HepG2 (cell line): Measurements from ENCODE around the gene EMILIN3. TPM values are rescaled to one million over a fixed set of nuclear protein-coding genes. Genes with fewer than 3 reads are reported as not detected.

Experiments used
- ARID4A ChIP-seq: sonication (generic); formaldehyde crosslinking; IDR thresholded peaks from 2 replicates; pipeline ENCODE4 v1.5.0; 2020; ENCODE audit warnings: mild to moderate bottlenecking, missing genetic modification reagents, borderline replicate concordance
- ATF4 ChIP-seq, 2 experiments: fragments of 450-650 bp in 1 of 2; sonication (generic) in 1 of 2; formaldehyde crosslinking; IDR thresholded peaks; 2 replicates each; pipeline versions ENCODE4 v1.5.0 to v1.8.0; 2020 to 2022; ENCODE audit warnings: mild to moderate bottlenecking in 1 of 2, missing genetic modification reagents in 1 of 2
- CENPT ChIP-seq: sonication (generic); formaldehyde crosslinking; IDR thresholded peaks from 2 replicates; pipeline ENCODE4 v1.8.0; 2022; ENCODE audit warnings: low read depth, mild to moderate bottlenecking, moderate library complexity, missing genetic modification reagents
- GATA4 ChIP-seq: sonication (generic); IDR thresholded peaks from 2 replicates; pipeline ENCODE4 v1.6.1; 2016; ENCODE audit warnings: antibody characterized with exemption, low read depth, borderline replicate concordance
- HDAC2 ChIP-seq: sonication (generic); formaldehyde crosslinking; IDR thresholded peaks from 2 replicates; pipeline ENCODE4 v1.4.0; 2020; ENCODE audit warnings: missing genetic modification reagents
- MBD4 ChIP-seq: IDR thresholded peaks from 2 replicates; pipeline ENCODE4 v1.6.1; 2012; ENCODE audit warnings: low read length, inconsistent platforms, borderline replicate concordance
- MXD4 ChIP-seq: IDR thresholded peaks from 2 replicates; pipeline ENCODE4 v1.6.1; 2016; ENCODE audit warnings: mild to moderate bottlenecking, missing biosample characterization, missing genetic modification reagents
- NCOA5 ChIP-seq: sonication (generic); formaldehyde crosslinking; IDR thresholded peaks from 2 replicates; pipeline ENCODE4 v1.4.0; 2020; ENCODE audit warnings: missing genetic modification reagents
- NRL ChIP-seq: sonication (generic); formaldehyde crosslinking; IDR thresholded peaks from 2 replicates; pipeline ENCODE4 v1.5.0; 2020; ENCODE audit warnings: missing genetic modification reagents, mild to moderate bottlenecking, moderate library complexity, borderline replicate concordance
- PPARG ChIP-seq: conservative IDR thresholded peaks from 2 replicates; pipeline ENCODE4 v1.6.1; 2016; ENCODE audit warnings: missing biosample characterization, missing genetic modification reagents
- TBP ChIP-seq: sonication (generic); formaldehyde crosslinking; IDR thresholded peaks from 2 replicates; pipeline ENCODE4 v1.5.0; 2020; ENCODE audit warnings: missing genetic modification reagents
- YY1 ChIP-seq: IDR thresholded peaks from 2 replicates; pipeline ENCODE4 v1.6.1; 2011; ENCODE audit warnings: low read length, low read depth, moderate library complexity, mild to moderate bottlenecking; ENCODE audit not compliant: insufficient read depth, insufficient replicate concordance
- ZFP41 ChIP-seq: sonication (generic); formaldehyde crosslinking; IDR thresholded peaks from 2 replicates; pipeline ENCODE4 v1.4.0; 2020; ENCODE audit warnings: mild to moderate bottlenecking, missing genetic modification reagents, borderline replicate concordance
- ZNF333 ChIP-seq: sonication (generic); formaldehyde crosslinking; IDR thresholded peaks from 2 replicates; pipeline ENCODE4 v1.4.0; 2020; ENCODE audit warnings: mild to moderate bottlenecking, missing genetic modification reagents, borderline replicate concordance
- ZNF713 ChIP-seq: sonication (generic); formaldehyde crosslinking; IDR thresholded peaks from 2 replicates; pipeline ENCODE4 v1.4.0; 2020; ENCODE audit warnings: mild to moderate bottlenecking, missing genetic modification reagents
- ZNF777 ChIP-seq: sonication (generic); formaldehyde crosslinking; IDR thresholded peaks from 2 replicates; pipeline ENCODE4 v1.4.0; 2020; ENCODE audit warnings: missing genetic modification reagents
- polyA plus RNA-seq, 8 experiments: library from polyadenylated mRNA; depleted of rRNA in 3 of 8; stranded (reverse) in 7 of 8; unstranded in 1 of 8; fragments of >200 nt; fragmentation: Illumina TruSeq in 4 of 8; extraction: Trizol in 4 of 8; gene quantifications; 2 replicates each; pipeline versions ENCODE4 v1.2.1 to v1.2.3, GENCODE V29; 2011 to 2016; ENCODE audit warnings: low read depth in 4 of 8, missing spikeins in 1 of 8, mixed read lengths in 1 of 8; ENCODE audit not compliant: insufficient read depth in 1 of 8
- total RNA-seq, 5 experiments: library from RNA; depleted of rRNA; stranded (reverse); fragments of >200 nt; fragmentation: Illumina TruSeq; extraction: Trizol; gene quantifications; 2 replicates each; pipeline ENCODE4 v1.2.3, GENCODE V29; 2016; ENCODE audit warnings: low read depth in 1 of 5
- TF ChIP-seq, protein P1 (sequence below): sonication (generic); formaldehyde crosslinking; IDR thresholded peaks from 2 replicates; pipeline ENCODE4 v1.4.0; 2020; ENCODE audit warnings: missing genetic modification reagents
- TF ChIP-seq, protein P2 (sequence below): sonication (generic); formaldehyde crosslinking; IDR thresholded peaks from 2 replicates; pipeline ENCODE4 v1.5.0; 2020; ENCODE audit warnings: missing genetic modification reagents

Gene EMILIN3
- total and polyA plus RNA-seq, 2 of the 13 experiments (the other 11 are each of a cell fraction or from before 2014, with no cell fraction given): 0.25 to 0.29 TPM

GRCh38 chr20:41317546-41318270, 48.9 kb downstream of the EMILIN3 start, which contains the start of gene ZHX3 (continued):
- TF ChIP-seq MXD4 (CRISPR knock-in tag) (peak; percentile 67; the same call in 1 of the 2 replicates), CENPT (CRISPR knock-in tag) (no peak), GATA4 (peak; percentile 70; the same call in 1 of the 2 replicates), ARID4A (no peak), ZFP41 (CRISPR knock-in tag) (0 out of 2 replicates have a peak, but pooled peaks have one; percentile 56), ZNF713 (CRISPR knock-in tag) (no peak), MBD4 (no peak), PPARG (CRISPR knock-in tag) (no peak), HDAC2 (CRISPR knock-in tag) (no peak; the same call in 1 of the 2 replicates), ATF4 (CRISPR knock-in tag; IDR thresholded peaks at IDR 0.05) (no peak), YY1 (no peak), ZNF333 (CRISPR knock-in tag) (no peak; the same call in 1 of the 2 replicates), NCOA5 (CRISPR knock-in tag) (no peak), ZNF777 (CRISPR knock-in tag) (no peak), TBP (CRISPR knock-in tag) (no peak), NRL (no peak)
- TF ChIP-seq, protein P1, sequence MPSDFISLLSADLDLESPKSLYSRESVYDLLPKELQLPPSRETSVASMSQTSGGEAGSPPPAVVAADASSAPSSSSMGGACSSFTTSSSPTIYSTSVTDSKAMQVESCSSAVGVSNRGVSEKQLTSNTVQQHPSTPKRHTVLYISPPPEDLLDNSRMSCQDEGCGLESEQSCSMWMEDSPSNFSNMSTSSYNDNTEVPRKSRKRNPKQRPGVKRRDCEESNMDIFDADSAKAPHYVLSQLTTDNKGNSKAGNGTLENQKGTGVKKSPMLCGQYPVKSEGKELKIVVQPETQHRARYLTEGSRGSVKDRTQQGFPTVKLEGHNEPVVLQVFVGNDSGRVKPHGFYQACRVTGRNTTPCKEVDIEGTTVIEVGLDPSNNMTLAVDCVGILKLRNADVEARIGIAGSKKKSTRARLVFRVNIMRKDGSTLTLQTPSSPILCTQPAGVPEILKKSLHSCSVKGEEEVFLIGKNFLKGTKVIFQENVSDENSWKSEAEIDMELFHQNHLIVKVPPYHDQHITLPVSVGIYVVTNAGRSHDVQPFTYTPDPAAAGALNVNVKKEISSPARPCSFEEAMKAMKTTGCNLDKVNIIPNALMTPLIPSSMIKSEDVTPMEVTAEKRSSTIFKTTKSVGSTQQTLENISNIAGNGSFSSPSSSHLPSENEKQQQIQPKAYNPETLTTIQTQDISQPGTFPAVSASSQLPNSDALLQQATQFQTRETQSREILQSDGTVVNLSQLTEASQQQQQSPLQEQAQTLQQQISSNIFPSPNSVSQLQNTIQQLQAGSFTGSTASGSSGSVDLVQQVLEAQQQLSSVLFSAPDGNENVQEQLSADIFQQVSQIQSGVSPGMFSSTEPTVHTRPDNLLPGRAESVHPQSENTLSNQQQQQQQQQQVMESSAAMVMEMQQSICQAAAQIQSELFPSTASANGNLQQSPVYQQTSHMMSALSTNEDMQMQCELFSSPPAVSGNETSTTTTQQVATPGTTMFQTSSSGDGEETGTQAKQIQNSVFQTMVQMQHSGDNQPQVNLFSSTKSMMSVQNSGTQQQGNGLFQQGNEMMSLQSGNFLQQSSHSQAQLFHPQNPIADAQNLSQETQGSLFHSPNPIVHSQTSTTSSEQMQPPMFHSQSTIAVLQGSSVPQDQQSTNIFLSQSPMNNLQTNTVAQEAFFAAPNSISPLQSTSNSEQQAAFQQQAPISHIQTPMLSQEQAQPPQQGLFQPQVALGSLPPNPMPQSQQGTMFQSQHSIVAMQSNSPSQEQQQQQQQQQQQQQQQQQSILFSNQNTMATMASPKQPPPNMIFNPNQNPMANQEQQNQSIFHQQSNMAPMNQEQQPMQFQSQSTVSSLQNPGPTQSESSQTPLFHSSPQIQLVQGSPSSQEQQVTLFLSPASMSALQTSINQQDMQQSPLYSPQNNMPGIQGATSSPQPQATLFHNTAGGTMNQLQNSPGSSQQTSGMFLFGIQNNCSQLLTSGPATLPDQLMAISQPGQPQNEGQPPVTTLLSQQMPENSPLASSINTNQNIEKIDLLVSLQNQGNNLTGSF: no peak
- TF ChIP-seq, protein P2, sequence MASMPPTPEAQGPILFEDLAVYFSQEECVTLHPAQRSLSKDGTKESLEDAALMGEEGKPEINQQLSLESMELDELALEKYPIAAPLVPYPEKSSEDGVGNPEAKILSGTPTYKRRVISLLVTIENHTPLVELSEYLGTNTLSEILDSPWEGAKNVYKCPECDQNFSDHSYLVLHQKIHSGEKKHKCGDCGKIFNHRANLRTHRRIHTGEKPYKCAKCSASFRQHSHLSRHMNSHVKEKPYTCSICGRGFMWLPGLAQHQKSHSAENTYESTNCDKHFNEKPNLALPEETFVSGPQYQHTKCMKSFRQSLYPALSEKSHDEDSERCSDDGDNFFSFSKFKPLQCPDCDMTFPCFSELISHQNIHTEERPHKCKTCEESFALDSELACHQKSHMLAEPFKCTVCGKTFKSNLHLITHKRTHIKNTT (CRISPR knock-in tag): no peak
